IMR-90 (cell line): ENCODE results near the gene CFAP90. TPM values are rescaled to one million over a fixed set of nuclear protein-coding genes. Genes with fewer than 3 reads are reported as not detected.

Experiments used
- ATAC-seq: fragments of 200-7000 bp; cut with Tn5 transposase; 2 replicates; pipeline ENCODE4 v1.9.1; 2020; ENCODE audit warnings: low read depth, mild to moderate bottlenecking, moderate library complexity
- BruUV-seq: library from RNA; stranded (reverse); fragments of 400-500 nt; replicated peaks from 2 replicates; lab custom pipeline; 2021; lab: Mats Ljungman, UMichigan
- CTCF ChIA-PET: fragments of 300-600 bp; formaldehyde crosslinking; extraction: SDS; loops from one replicate; lab custom pipeline; 2021; ENCODE audit warnings: antibody characterized with exemption; lab: Yijun Ruan, JAX
- POLR2A ChIA-PET: fragments of 300-600 bp; sonication (Branson Sonifier 250); formaldehyde crosslinking; loops from one replicate; lab custom pipeline; 2022; ENCODE audit warnings: antibody characterized with exemption; ENCODE audit not compliant: unreplicated experiment; lab: Charles Lee
- DNase-seq: peaks from one replicate; pipeline ENCODE4 v3.0.0; 2013
- H2AFZ ChIP-seq: replicated peaks from 2 replicates; pipeline ENCODE3; 2013; ENCODE audit warnings: low read length, mild to moderate bottlenecking; ENCODE audit not compliant: poor library complexity
- H2AK5ac ChIP-seq: 2 replicates; pipeline ENCODE4 v1.6.1; 2013; ENCODE audit warnings: low read depth, low read length, inconsistent platforms
- H2AK9ac ChIP-seq: replicated peaks from 2 replicates; pipeline ENCODE3; 2013; ENCODE audit warnings: mild to moderate bottlenecking, low read depth, low read length, moderate library complexity; ENCODE audit not compliant: poor library complexity
- H2BK120ac ChIP-seq: 2 replicates; pipeline ENCODE4 v1.6.1; 2013; ENCODE audit warnings: low read depth, low read length, inconsistent platforms
- H2BK15ac ChIP-seq: 3 replicates; pipeline ENCODE4 v1.6.1; 2013; ENCODE audit warnings: low read depth, low read length, inconsistent platforms
- H2BK20ac ChIP-seq: 2 replicates; pipeline ENCODE4 v1.6.1; 2013; ENCODE audit warnings: low read depth, mild to moderate bottlenecking, inconsistent platforms, low read length, moderate library complexity
- H2BK5ac ChIP-seq: 2 replicates; pipeline ENCODE4 v1.6.1; 2013; ENCODE audit warnings: mild to moderate bottlenecking, low read depth, low read length, inconsistent platforms; ENCODE audit not compliant: poor library complexity, severe bottlenecking
- H3K14ac ChIP-seq: replicated peaks from 2 replicates; pipeline ENCODE4 v1.6.1; 2013; ENCODE audit warnings: low read depth, low read length, inconsistent platforms
- H3K18ac ChIP-seq: 2 replicates; pipeline ENCODE4 v1.6.1; 2013; ENCODE audit warnings: low read depth, low read length, control low read depth
- H3K23ac ChIP-seq: 2 replicates; pipeline ENCODE4 v1.6.1; 2013; ENCODE audit warnings: low read depth, low read length, inconsistent platforms
- H3K27ac ChIP-seq: 2 replicates; pipeline ENCODE4 v1.5.1; 2013; ENCODE audit warnings: mild to moderate bottlenecking, control low read depth, low read length; ENCODE audit not compliant: insufficient read depth
- H3K27me3 ChIP-seq: 2 replicates; pipeline ENCODE4 v1.6.1; 2013; ENCODE audit warnings: low read length; ENCODE audit not compliant: control insufficient read depth, insufficient read depth
- H3K36me3 ChIP-seq: 2 replicates; pipeline ENCODE4 v1.6.1; 2013; ENCODE audit warnings: low read length, mixed read lengths; ENCODE audit not compliant: control insufficient read depth, insufficient read depth
- H3K4ac ChIP-seq: 2 replicates; pipeline ENCODE4 v1.6.1; 2013; ENCODE audit warnings: low read depth, low read length, inconsistent platforms
- H3K4me1 ChIP-seq: 2 replicates; pipeline ENCODE4 v1.6.1; 2013; ENCODE audit warnings: low read length, mixed read lengths; ENCODE audit not compliant: control insufficient read depth, insufficient read depth
- H3K4me2 ChIP-seq: 2 replicates; pipeline ENCODE4 v1.6.1; 2013; ENCODE audit warnings: low read depth, mild to moderate bottlenecking, control low read depth, low read length, moderate library complexity
- H3K4me3 ChIP-seq: 2 replicates; pipeline ENCODE4 v1.5.1; 2013; ENCODE audit warnings: low read depth, mild to moderate bottlenecking, control low read depth, low read length, moderate library complexity; ENCODE audit not compliant: insufficient read depth
- H3K56ac ChIP-seq: 2 replicates; pipeline ENCODE4 v1.6.1; 2013; ENCODE audit warnings: low read length, inconsistent platforms; ENCODE audit not compliant: insufficient read depth; ENCODE audit errors: extremely low read depth
- H3K79me1 ChIP-seq, 2 experiments: 2 replicates each; pipeline ENCODE4 v1.6.1; 2013; ENCODE audit warnings: low read length in 2 of 2, inconsistent platforms in 1 of 2, low read depth in 1 of 2
- H3K9ac ChIP-seq: 2 replicates; pipeline ENCODE4 v1.6.1; 2013; ENCODE audit warnings: low read depth, low read length, control low read depth
- H3K9me1 ChIP-seq: 2 replicates; pipeline ENCODE4 v1.6.1; 2013; ENCODE audit warnings: low read length, inconsistent platforms; ENCODE audit not compliant: insufficient read depth
- H3K9me3 ChIP-seq: 2 replicates; pipeline ENCODE4 v1.6.1; 2013; ENCODE audit warnings: low read length; ENCODE audit not compliant: control insufficient read depth, insufficient read depth
- H4K20me1 ChIP-seq: 2 replicates; pipeline ENCODE4 v1.6.1; 2013; ENCODE audit warnings: low read length, inconsistent platforms; ENCODE audit not compliant: insufficient read depth
- H4K5ac ChIP-seq: 2 replicates; pipeline ENCODE4 v1.6.1; 2013; ENCODE audit warnings: mild to moderate bottlenecking, low read depth, low read length, control low read depth
- H4K8ac ChIP-seq, 2 experiments: 2 replicates each; pipeline ENCODE4 v1.6.1; 2013; ENCODE audit warnings: low read depth in 2 of 2, low read length in 2 of 2, control low read depth in 1 of 2, inconsistent platforms in 1 of 2
- H4K91ac ChIP-seq: 2 replicates; pipeline ENCODE4 v1.6.1; 2013; ENCODE audit warnings: low read depth, low read length, inconsistent platforms; ENCODE audit not compliant: insufficient read depth
- CEBPB ChIP-seq: IDR thresholded peaks from 2 replicates; pipeline ENCODE4 v1.6.1; 2012; ENCODE audit warnings: low read depth, low read length, improper control_type of control experiment
- FOS ChIP-seq: fragments of 150-350 bp; IDR thresholded peaks from 2 replicates; pipeline ENCODE4 v1.6.1; 2016; ENCODE audit warnings: low read depth, low read length
- MAZ ChIP-seq: IDR thresholded peaks from 2 replicates; pipeline ENCODE4 v1.6.1; 2012; ENCODE audit warnings: low read depth, mild to moderate bottlenecking, low read length, improper control_type of control experiment, moderate library complexity, borderline replicate concordance
- POLR2A ChIP-seq: IDR thresholded peaks from 2 replicates; pipeline ENCODE4 v1.6.1; 2012; ENCODE audit warnings: mild to moderate bottlenecking, low read depth, low read length
- RAD21 ChIP-seq: IDR thresholded peaks from 2 replicates; pipeline ENCODE4 v1.6.1; 2012; ENCODE audit warnings: low read length, improper control_type of control experiment
- WGBS, 2 experiments: methylation state at CpG; one replicate each; pipeline versions ENCODE4 v1.1.5 to v1.1.7; 2013; ENCODE audit warnings: missing lambda C conversion rate in 2 of 2; ENCODE audit not compliant: insufficient read length in 1 of 2; ENCODE audit errors: extremely low coverage in 2 of 2; 5-methylcytosine and 5-hydroxymethylcytosine counted together
- dilution Hi-C: fragments of 300-500 bp; cut with HindIII; formaldehyde crosslinking; loops from one replicate; pipeline ENCODE4 v1.14.3; 2018; ENCODE audit warnings: low sequenced_read_pairs; ENCODE audit not compliant: unreplicated experiment
- in situ Hi-C: fragments of 300-500 bp; cut with MboI; formaldehyde crosslinking; loops from 3 replicates; pipeline ENCODE4 v1.14.3; 2019; ENCODE audit warnings: low sequenced_read_pairs, inconsistent platforms, mixed read lengths
- intact Hi-C: fragments of 100-400 bp; cut with micrococcal nuclease; formaldehyde crosslinking; loops from 2 replicates; pipeline ENCODE4 v1.10.0; 2022
- polyA plus RNA-seq, 3 experiments: library from polyadenylated mRNA; depleted of rRNA; stranded (reverse); fragments of >200 nt; gene quantifications; 2 replicates each; pipeline ENCODE4 v1.2.3, GENCODE V29; 2012; ENCODE audit warnings: low replicate concordance in 1 of 3
- total RNA-seq: library from RNA; depleted of rRNA; stranded (reverse); fragments of >200 nt; gene quantifications from 2 replicates; pipeline ENCODE4 v1.2.3, GENCODE V29; 2012
- TF ChIP-seq, protein P1 (sequence below): fragments of 150-350 bp; IDR thresholded peaks from 2 replicates; pipeline ENCODE4 v1.6.1; 2016; ENCODE audit warnings: low read depth, mild to moderate bottlenecking, low read length, moderate library complexity, borderline replicate concordance

Gene CFAP90
- total and polyA plus RNA-seq, 2 of the 4 experiments (the other 2 are of a cell fraction): 0.09 TPM; not detected in 1

DNA sequence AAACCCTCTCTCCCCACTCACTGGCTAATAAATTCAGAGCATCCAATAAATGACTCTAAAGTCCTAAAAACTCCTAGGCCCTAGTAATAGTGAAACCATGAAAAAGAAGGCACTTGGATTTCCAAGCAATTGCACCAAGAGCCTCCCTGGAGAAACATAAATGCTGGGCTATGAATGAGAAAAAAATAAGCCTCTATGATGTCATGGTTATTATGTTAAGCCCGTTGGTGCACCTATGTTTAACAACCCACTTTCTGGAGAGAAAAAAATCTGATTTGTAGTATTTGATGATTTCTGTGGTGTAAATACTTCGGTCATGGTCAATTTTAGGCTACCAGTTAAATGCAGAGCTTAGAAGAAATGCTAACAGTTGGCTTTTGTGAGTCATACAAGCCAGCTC lies 8.4 kb downstream of the CFAP90 start:
- Histone ChIP-seq H3K18ac (no peak overlapping the region), H3K9ac (no peak overlapping the region), H4K91ac (no peak overlapping the region), H2BK15ac (no peak overlapping the region), H3K4me1 (no peaks in the 10 kb centered on the region), H4K20me1 (no peaks in the 10 kb centered on the region), H3K14ac (no peak overlapping the region), H2AFZ (no peak overlapping the region), H3K36me3 (no peaks in the 10 kb centered on the region), H2AK5ac (no peak overlapping the region), H4K5ac (no peak overlapping the region), H3K27me3 (peaks cover 10% of the 10 kb centered on the region), H2BK120ac (no peak overlapping the region), H3K27ac (no peak overlapping the region), H3K56ac (no peak overlapping the region), H2BK5ac (no peak overlapping the region), H3K9me3 (no peaks in the 10 kb centered on the region), H3K4me2 (no peak overlapping the region), H4K8ac (no peak overlapping the region), H3K9me1 (no peaks in the 10 kb centered on the region), H3K4me3 (no peak overlapping the region), H2BK20ac (no peak overlapping the region), H3K23ac (no peak overlapping the region), H3K4ac (no peak overlapping the region), H2AK9ac (no peak overlapping the region), H3K79me1 (no peaks in the 10 kb centered on the region)
- ChIA-PET POLR2A (no interaction called here), CTCF (no interaction called here)
- no TSS peak for BruUV-seq
- no peak for TF ChIP-seq MAZ
- TF ChIP-seq FOS: no peak
- TF ChIP-seq, protein P1, sequence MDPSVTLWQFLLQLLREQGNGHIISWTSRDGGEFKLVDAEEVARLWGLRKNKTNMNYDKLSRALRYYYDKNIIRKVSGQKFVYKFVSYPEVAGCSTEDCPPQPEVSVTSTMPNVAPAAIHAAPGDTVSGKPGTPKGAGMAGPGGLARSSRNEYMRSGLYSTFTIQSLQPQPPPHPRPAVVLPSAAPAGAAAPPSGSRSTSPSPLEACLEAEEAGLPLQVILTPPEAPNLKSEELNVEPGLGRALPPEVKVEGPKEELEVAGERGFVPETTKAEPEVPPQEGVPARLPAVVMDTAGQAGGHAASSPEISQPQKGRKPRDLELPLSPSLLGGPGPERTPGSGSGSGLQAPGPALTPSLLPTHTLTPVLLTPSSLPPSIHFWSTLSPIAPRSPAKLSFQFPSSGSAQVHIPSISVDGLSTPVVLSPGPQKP: no peak
- TF ChIP-seq POLR2A: no peak
- TF ChIP-seq RAD21: no peak
- no peak for TF ChIP-seq CEBPB
- in situ Hi-C loops: no loop called here
- no CpG with 5 or more reads among the region's 2 CpGs for WGBS, 2 experiments
- ATAC-seq (no peak), DNase-seq (no peak)
- intact Hi-C loops: no loop called here
- dilution Hi-C loops: no loop called here
